Stimulated activated CD8-positive, alpha-beta memory T cell treated with anti-CD3 and anti-CD28 coated beads, Interleukin-12 subunit alpha, Interleukin-12 subunit beta, amount 100 ng/mL, for 24 hours (primary cell): ENCODE measurements around the gene FMN1.

ENCODE experiments used
- DNase-seq: peaks from one replicate; pipeline ENCODE4 v3.0.0-alpha.2; 2020; ENCODE audit errors: extremely low read depth

Gene FMN1

DNA sequence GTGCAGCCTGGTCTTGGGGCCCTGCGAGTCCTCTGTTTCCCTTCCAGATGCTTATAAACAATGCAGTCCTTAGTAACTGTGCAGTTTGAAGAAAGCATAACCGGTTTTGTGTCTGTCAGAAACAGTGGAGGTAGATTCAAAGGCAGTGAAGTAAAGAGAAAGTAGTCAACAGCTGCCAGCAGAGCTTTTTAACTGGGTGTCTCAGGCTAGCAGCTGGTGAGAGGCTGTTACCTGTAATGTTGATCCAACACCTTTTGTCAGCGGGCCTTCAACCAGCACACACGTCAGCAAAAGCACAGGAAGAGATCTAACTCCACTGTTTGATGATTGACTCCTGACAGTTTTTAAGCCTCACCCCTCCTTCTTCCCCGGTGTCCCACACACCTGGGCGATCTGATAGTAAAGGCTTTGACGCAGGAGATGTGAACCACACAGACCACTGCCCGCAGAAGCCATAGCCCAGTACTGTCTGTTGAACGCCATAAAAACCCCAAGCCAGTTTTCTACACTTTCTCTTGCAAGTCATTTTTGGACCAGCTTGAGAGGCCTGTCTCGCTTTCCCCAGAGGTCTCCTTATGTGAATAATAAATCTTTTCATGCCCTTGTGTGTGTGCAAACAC, 178.0 kb downstream of the FMN1 start:
- DNase-seq = no peak

DNA sequence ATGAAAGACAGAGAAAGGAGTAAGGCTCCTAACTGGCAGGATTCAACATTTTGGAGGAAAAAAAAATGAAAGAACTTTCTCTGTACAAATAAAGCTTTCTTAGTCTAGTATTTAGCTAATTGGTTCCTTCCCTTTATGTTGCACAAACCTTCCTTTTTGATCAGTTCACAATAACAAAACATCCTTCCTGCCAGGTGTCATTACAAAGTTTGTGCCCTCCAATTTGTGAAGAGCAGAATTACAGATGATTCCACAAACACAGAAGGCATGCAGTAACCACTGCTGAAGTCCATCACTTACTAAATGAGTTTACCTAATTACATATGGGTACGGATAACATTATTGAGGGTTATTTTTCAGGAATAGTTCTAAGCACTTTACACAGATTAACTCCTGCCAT, 179.9 kb downstream of the FMN1 start:
- no peak for DNase-seq

DNA sequence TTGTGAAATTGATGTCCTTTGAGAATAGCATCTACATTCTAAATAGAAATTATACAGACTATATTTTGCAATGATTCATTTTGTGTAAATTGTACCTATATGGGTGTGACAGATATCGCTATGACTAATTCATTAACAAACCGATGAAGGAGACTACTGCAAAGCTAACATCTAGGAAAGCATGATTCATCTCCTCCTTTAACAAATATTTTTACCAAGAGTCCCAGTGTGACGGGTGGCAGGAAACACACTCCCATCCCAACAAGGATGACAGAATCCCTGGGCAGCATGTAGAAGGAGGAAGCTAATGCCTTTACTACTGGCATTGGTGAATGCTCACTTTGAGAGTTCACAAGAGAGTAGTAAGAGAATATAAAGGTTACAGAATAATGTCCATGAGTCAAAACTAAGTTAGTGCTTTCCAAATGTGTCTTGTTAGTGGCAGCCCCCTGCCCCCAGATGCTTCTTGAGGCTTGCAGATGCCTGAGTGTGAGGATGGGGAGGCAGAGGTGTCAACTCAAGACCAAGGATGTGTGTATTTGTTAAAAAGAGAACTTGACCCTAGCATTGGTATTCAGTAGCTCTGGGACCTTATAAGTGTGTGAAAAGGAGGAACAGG, 180.6 kb downstream of the FMN1 start:
- DNase-seq = no peak

DNA sequence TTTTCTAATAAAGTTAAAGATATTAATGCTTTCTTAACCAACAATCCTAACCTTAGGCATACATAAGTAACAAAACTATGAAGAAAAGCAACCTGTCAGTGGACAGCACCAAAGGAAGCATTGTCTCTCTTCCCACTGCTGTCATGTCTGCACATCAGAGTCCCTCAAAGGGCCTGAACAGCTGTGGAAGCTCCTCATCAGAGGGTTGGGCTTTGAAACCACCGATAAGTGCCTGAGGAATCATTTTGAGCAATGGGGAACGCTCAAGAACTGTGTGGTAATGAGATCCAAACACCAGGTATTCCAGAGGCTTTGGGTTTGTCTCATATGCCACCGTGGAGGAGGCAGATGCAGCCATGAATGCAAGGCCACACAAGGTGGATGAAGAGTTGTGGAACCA, 182.5 kb downstream of the FMN1 start:
- no peak for DNase-seq

DNA sequence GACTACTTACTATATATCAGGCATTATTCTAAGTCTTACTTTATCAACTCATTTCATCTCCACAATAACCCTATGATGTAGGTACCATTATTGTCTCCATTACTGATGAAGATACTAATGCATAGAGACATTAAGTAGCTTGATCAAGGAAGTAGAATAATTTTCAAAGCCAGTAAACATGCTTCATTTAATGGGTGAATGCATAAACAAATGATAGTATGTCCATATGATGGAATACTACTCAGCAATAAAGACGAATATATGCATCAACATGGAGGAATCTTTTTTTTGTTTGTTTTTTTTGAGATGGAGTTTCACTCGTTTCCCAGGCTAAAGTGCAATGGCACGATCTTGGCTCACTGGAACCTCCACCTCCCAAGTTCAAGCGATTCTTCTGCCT, 184.9 kb downstream of the FMN1 start:
- no peak for DNase-seq

DNA sequence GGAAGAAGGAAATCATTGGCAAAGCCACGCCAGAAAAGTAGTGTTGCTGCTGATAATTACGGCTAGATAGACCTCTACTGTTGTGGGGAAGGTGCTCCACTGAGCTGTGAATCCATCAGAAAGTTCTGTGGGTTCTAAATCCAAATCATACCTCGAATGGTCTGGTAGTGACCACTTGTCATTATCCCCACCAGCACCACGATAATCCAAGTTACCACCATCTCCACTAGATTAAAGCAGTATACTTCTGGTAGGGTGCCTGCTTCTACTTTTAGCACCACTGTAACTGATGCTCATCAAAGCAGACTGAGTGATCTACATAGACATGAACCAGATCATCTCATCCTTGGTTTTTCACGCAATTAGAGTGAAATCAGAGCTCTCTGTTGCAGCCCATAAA, 185.5 kb downstream of the FMN1 start:
- DNase-seq = no peak

DNA sequence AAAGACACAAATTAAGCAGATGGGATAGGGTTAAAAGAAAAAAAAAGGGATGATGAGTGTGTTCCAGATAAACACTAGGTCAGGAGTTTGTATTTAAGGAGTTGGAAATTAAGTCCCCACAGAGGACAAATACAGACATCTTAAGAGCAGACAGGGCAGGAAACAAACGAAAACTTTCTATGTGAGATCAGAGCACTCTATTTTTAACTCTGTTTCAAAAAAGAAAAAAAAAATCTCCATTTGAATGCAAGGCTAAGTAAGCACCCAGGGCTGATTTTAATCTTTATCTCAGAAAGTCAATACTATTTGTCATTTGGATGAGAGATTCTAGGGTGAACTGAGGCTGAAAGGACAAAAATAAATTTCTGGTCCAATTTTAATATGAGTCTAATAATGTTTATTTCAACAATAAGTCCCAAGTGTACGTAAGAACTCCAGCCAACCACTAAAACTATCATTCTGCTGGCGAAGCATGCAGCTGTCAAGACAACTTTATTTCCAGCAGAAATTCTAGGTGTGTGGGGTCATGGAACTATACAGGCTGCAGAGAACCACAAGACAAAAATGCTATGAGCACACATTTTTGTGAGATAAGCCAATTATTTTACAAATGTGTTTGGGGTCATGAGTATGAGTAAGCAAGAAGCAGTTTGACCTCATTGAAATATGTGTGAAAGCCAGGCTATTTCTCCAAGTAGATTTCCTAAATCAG, 186.1 kb downstream of the FMN1 start:
- no peak for DNase-seq

DNA sequence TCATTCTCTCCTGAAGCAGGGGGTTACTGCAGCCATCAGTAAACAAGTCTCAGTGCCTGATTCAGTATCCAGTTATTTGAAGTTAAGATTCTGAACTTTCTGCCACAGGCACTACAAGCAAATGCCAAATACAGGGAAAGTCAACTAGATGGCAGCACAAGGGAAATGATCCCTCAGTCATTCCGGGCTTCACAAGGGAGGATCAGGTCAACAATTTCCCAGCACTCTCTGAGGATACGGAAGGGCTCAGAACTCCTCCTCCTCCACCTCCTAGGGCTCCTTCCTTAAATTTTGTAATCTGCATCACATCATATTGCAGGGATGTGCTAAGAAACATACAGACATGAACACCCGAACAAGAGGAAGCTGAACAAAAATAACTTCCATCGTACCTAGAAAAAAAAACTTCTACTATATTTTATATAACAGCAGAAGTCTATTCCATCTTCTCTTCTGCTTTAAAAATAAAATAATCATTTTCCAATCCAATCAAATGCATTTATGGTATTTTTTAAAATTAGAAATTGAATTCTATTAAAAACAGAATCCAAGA, 187.1 kb downstream of the FMN1 start:
- DNase-seq = no peak

DNA sequence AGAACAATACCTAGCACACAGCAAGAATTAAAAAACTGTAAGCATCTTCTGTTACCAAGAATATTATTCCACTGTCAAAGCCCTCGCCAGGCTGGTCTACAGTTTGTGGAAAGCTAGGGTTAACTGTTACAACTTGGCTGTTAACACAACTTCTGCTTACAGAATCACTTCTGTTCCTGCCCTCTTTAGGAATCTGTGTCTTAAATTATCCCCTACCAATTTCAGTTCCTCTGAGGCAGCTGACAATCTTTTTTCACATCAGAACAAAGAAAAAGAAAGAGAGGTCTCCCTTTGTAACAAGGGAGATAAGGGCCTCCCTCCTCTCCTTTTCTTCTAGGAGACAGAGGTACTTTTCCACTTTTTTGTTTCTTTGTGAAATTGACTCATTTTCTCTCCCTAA, 188.9 kb downstream of the FMN1 start:
- no peak for DNase-seq

DNA sequence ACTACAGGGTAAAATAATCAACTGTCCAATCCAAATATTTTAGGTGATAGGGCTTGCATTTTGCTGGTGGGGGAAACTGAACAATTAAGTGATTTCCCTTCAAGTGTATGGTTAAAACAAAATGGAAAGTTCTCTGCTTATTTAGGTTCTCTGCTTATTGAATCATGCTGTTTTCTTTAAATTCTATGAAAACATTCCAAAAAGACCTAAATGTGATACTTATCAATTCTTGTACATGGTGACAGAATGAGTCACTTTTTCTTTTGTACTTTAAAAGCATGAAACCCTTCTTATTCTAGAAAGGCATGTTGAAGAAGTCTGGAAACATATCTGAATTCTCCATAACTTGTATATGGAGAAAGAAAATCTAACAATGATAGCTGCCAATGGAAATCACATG, 192.6 kb downstream of the FMN1 start:
- DNase-seq = no peak

DNA sequence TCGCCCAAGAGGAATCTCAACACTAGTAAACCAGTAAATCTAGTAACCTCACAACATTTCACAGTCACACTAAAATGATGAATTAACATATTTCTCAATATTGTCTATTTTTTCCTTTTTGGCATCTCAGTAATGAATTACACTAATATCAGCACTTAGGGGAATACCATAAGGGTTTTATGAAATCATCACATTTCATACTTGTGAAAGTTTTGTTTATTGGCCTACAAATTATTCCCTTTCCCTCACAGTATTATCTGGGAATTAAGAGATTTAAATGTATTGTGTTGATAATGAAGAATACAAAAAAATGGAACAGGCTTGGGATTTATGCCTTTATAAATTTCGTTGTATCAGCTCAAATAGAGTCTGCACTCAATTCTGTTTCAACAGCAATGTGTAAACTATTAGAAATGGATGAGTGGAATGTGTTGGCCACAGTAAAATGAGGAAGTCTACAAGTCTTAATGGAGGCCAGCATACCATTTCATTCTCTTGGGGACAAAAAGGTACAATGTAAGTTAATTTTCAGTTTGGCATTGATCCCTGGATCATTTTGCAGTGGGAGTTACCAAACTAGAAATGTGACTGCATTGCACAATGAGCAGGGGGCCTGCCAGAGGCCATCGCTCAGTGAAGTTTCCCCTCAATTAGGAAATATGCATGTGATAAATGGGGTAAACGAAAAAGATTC, 195.4 kb downstream of the FMN1 start:
- DNase-seq = no peak

DNA sequence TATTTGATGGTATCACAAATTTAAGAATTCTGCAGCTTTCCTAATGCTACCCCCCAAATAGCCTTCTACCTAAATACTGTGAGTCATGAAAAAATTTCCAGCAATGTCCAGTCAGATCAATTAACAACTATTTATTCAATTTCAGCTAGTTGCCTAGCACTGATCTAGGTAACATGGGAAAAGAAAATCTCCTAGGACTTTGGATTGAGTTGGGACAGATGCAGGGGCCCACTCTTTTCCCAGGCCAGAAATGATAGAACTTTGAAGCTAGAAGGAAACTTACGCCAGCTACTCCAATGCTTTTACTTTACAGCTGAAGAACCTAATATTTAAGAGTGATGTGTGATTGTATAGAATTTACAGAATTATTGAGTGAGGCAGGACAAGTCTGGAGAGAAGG, 196.3 kb downstream of the FMN1 start:
- no peak for DNase-seq

DNA sequence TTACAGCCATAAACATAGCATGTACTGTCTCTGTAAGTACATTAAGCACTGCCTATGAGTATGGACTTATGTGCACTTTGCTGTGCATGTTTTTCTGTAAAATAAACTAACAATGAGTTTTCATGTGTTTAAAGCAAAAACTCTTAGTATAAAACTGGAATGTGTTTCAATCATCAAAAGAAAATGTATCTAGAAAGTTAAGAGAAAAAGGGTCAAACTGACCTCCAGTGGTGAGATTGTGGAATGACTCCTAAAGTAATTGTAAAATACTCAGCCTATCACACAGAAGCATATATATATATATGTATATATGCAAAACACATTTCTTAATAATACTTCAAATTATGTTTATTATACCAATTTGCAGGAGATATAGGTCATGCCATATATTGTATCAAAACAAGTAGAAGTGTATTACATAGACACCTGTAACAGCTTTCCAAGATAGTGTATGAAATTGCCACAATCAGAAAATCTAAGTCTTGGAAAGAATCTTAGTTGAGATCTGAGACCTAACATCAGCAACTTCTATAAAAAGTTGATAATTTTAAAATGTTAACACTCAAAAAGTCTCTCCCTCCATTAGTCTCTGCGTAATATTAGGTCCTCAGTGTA, 199.6 kb downstream of the FMN1 start:
- no peak for DNase-seq

DNA sequence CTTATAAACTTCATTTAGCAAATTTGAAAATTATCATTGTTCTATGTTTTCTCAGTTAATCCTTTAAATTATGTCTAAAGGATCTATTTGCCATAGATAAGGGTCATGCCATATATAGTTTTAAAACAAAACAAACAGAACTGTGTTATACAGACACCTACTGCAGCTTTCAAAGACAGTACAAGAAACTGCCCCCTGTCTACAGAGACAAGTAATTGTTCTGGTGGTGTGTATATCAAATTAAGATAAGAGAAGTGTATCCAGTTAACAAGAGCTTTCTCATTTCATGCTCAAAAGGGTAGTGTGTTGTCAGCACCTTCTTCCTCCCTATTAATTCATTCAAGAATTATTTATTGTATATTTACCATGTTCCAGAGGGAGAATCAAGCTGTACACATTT, 201.2 kb downstream of the FMN1 start:
- no peak for DNase-seq

DNA sequence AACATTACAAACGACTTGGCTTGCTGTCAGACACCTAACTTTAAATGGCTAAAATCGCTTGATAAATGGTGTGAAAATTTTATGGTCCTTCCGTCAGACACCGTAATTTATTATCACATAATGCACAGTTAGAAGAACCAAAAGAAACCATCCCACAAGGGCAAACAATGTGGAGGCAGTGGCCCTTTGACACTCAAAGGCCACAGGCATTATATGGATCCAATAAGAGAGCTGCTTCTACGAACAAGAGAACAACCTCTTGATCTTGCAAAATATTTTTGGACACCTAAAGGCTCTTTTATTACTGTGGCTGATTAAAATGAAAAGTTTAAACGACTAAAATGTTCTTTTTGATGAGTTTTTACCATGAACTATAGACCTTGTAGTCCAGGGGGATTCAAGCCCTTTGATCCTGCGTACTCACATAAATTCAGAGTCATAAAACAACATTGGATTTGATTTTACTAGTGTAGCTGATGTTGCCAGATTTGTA, 202.8 kb downstream of the FMN1 start:
- DNase-seq = no peak

DNA sequence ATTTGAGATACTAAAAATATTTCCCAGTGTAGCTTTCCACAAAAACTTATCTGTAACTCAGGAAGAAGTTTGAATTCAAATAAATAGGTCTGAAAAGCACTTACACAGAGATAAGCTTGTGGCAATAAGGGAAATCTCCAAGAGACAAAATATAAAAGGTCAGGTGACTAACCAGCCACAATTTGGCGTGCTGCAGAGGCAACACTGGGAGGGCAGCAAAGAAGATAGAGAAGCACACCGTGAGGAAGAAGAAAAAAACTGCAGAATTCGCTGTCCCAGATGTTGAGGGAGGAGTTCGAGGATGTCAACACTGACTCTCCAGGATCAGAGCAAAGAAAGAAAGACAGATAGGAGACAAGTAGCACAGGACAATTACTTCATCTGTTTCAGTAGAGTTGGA, 204.4 kb downstream of the FMN1 start:
- no peak for DNase-seq

DNA sequence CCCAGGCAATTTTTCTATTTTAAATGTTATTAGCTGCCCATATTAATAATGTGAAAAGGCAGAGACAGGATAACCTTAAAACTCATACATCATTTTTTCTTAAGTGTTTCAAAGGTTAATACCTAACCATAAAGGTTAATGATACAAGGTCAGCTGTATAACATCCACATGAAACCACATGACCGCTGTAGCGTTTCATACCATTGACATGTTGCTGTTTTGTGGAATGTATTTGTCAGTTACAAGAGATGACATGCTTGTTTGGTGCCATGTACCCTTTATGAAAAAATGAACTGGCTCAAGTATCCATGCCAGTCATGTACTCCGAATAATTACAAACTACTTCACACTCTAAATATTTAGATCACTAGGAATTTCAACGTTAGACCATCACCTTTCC, 207.4 kb downstream of the FMN1 start:
- no peak for DNase-seq

DNA sequence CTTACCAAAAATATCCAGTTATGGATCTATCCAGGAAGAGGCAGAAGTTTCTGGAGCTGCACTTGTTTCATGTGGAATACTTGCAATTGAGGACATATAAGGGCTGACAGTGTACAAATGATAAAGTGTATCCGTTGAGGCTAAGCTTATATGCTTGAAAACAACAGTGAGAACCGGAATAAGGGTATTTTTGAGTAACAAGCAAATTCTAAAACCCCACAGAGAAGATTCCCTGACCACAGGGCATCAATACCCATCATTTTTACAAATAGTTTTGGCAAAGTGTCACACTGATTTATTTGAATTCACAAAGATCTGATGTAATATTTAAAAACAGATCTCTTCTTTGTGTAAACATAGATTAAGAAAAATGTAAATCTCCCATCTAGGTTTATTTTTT, 208.4 kb downstream of the FMN1 start:
- no peak for DNase-seq

DNA sequence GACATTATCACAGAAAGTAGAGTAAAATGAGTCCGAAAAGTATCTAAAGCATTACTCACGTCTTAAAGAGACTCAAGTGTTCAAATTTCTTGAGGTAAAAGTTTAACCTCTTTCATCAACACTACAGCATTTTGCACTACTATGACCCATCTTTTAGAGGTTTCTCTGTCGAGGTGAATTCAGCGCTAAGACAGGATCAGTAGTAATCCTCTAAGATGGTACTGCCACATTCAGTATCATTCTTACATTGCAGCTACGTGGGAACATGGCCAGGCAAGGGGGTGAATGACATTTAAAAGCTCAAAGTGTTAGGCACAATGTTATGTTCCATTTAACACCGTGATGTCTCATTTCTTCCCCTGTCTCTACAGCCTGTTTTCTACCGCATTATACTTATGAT, 210.8 kb downstream of the FMN1 start:
- no peak for DNase-seq

DNA sequence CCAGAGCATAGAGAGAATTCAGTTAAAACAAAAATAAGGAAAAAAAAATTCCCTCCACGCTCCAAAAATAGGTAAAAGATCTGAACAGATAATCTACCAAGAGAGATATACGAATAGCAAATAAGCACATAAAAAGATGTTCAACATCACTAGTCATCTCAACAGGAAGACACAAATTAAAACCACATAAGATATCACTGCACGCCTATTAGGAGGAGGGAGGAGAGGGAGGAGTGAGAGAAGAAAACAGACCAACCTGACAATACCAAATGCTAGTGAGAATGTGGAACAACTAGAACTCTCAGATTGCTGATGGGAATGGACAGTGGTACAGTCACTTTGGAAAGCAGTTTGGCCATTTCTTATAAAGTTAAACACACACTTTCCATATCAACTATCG, 212.5 kb downstream of the FMN1 start:
- DNase-seq = no peak

DNA sequence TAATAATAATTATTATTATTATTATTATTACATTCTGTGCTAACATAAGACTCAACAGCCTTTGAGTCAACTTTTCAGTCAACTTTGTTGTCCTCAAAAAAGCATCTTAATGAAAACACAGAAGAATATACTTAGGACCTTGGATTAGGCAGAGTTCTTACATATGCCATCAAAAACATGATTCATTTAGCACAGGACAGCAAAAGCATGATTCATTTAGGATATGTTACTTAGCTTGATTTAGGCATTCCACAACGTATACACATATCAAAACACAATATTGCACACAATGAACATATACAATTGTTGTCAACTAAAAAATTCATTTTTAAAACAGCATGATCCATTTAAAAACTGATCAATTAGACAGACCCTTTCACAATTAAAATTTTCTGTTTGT, 213.0 kb downstream of the FMN1 start:
- no peak for DNase-seq

DNA sequence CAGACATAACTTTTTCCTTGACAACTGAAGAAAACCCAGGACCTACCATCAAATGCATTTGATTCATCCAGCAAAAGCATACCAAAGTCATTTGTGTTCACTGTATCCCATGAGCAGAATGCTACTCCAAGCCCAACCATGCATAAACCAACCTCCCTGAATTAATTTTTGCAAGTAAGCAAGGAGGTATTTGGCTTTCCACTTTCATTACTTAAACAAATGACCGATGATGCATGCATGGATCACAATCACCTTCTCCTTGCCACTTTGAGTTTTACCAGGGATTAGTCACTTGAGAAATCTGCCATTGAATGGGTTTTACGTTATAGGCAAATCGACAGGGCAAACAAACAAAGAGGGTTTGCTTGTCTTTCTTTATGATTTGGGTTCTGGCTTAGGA, 214.8 kb downstream of the FMN1 start:
- DNase-seq = no peak
